Activated CD8-positive, alpha-beta T cell treated with anti-CD3 and anti-CD28 coated beads for 36 hours (primary cell): Measurements from ENCODE around the gene EFCAB12. TPM values are rescaled to one million over a fixed set of nuclear protein-coding genes. Genes with fewer than 3 reads are reported as not detected.

ENCODE experiments used
- ATAC-seq: fragments of 200-7000 bp; cut with Tn5 transposase; one replicate; pipeline ENCODE4 v1.10.0; 2021; ENCODE audit warnings: mild to moderate bottlenecking, moderate library complexity
- CTCF ChIA-PET: fragments of 350-600 bp; sonication (Branson Sonifier 250); formaldehyde crosslinking; loops from one replicate; lab custom pipeline; 2021; ENCODE audit warnings: antibody characterized with exemption; lab: Charles Lee
- POLR2A ChIA-PET: fragments of 350-600 bp; sonication (Branson Sonifier 250); formaldehyde crosslinking; loops from one replicate; lab custom pipeline; 2021; ENCODE audit warnings: antibody characterized with exemption; lab: Charles Lee
- DNase-seq: peaks from one replicate; pipeline ENCODE4 v3.0.0-alpha.2; 2020
- H3K27ac Mint-ChIP-seq: one replicate; pipeline ENCODE4 v1.8.0; 2021; ENCODE audit warnings: mild to moderate bottlenecking, mixed read lengths
- H3K27me3 Mint-ChIP-seq: one replicate; pipeline ENCODE4 v1.8.0; 2021; ENCODE audit warnings: mixed read lengths
- H3K36me3 Mint-ChIP-seq: one replicate; pipeline ENCODE4 v1.8.0; 2021; ENCODE audit warnings: low read depth, mixed read lengths
- H3K4me1 Mint-ChIP-seq: one replicate; pipeline ENCODE4 v1.8.0; 2021; ENCODE audit warnings: low read depth, mixed read lengths
- H3K4me3 Mint-ChIP-seq: one replicate; pipeline ENCODE4 v1.8.0; 2021; ENCODE audit warnings: mild to moderate bottlenecking, moderate library complexity, mixed read lengths
- H3K9me3 Mint-ChIP-seq: one replicate; pipeline ENCODE4 v1.8.0; 2021; ENCODE audit warnings: mixed read lengths
- intact Hi-C: fragments of 100-400 bp; cut with micrococcal nuclease; formaldehyde crosslinking; loops from one replicate; pipeline ENCODE4 v1.10.0; 2022
- total RNA-seq, 2 experiments: library from RNA; stranded (reverse); gene quantifications; one replicate each; pipeline ENCODE4 v1.2.3, GENCODE V29; 2021
- TF ChIP-seq, protein P1 (sequence below): fragments of 200-600 bp; IDR thresholded peaks from one replicate; pipeline ENCODE4 v1.8.0; 2022; ENCODE audit warnings: antibody characterized with exemption, mild to moderate bottlenecking

EFCAB12 gene
- total RNA-seq, 2 experiments from 2014 or later: 0.56 to 0.65 TPM

- Mint-ChIP-seq H3K36me3 (no peaks in the 10 kb centered on the region), H3K9me3 (no peaks in the 10 kb centered on the region), H3K27me3 (no peaks in the 10 kb centered on the region), H3K4me1 (peaks cover 2% of the 10 kb centered on the region), H3K4me3 (no peak overlapping the region), H3K27ac (no peak overlapping the region)
- ATAC-seq (no peak), DNase-seq (no peak)
- TF ChIP-seq, protein P1, sequence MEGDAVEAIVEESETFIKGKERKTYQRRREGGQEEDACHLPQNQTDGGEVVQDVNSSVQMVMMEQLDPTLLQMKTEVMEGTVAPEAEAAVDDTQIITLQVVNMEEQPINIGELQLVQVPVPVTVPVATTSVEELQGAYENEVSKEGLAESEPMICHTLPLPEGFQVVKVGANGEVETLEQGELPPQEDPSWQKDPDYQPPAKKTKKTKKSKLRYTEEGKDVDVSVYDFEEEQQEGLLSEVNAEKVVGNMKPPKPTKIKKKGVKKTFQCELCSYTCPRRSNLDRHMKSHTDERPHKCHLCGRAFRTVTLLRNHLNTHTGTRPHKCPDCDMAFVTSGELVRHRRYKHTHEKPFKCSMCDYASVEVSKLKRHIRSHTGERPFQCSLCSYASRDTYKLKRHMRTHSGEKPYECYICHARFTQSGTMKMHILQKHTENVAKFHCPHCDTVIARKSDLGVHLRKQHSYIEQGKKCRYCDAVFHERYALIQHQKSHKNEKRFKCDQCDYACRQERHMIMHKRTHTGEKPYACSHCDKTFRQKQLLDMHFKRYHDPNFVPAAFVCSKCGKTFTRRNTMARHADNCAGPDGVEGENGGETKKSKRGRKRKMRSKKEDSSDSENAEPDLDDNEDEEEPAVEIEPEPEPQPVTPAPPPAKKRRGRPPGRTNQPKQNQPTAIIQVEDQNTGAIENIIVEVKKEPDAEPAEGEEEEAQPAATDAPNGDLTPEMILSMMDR: no peak
- intact Hi-C loops: no loop called here
- POLR2A ChIA-PET: no interaction called here
- CTCF ChIA-PET: interaction anchor here (1.2 to 1.3 kb wide), 2 partner anchors 17 to 80 kb away, joined by 4 read pairs; no protein-coding TSS in a partner anchor
Observed at GRCh38 chr3:129463716-129464115, 35.3 kb upstream of the EFCAB12 start.

DNA sequence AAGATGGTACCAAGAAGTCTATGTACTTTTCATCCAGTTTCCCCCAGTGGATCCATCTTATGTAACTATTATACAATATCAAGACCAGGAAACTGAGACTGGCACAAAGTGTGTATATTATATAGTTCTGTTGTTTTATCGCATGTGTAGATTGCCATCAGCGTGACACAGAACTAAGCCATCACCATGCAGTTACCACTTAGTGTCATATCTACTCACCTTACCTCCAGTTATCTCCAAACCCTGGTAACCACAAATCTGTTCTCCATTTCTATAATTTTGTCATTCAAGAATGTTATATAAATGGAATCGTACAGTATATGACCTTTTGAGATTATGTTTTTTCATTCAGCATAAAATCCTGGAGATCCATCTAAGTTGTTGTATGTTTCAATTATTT, 34.7 kb upstream of the EFCAB12 start:
- ChIA-PET CTCF (no interaction called here), POLR2A (no interaction called here)
- DNase-seq: no peak
- no peaks in the 10 kb centered on the region for H3K9me3 Mint-ChIP-seq
- H3K4me3 Mint-ChIP-seq: no peak overlapping the region
- no peaks in the 10 kb centered on the region for H3K27me3 Mint-ChIP-seq
- TF ChIP-seq, protein P1: no peak
- intact Hi-C loops: no loop called here
- H3K36me3 Mint-ChIP-seq: no peaks in the 10 kb centered on the region
- no peak overlapping the region for H3K27ac Mint-ChIP-seq
- peaks cover 2% of the 10 kb centered on the region for H3K4me1 Mint-ChIP-seq
- no peak for ATAC-seq

DNA sequence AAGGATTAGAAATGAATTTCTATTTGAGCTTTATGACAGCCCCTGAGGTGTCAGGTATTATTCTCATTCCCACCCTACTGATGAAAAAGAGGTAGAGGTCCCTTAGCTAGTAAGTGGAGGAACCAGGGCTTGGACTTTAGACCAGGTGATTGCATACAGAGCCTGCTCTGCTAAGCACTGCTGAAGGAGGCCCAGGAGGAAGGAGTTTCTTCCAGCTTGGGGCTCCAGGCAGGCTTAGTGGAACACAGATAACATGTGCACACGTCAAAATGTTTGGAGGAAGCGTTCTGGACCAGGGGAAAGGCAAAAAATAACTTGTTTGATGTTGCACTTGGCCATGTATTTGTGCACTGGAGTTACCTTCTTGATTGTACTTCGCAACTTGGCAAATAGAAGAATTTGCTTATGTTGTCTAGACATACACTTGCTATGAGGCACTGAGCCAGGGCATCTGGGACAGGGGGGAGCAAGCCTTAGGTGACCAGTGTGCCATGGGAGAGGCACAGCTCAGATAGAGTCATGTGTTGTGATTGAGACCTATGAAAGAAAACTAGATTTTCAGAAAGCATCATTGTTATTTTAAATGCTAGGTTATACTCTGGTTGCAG, 34.0 kb upstream of the EFCAB12 start:
- Mint-ChIP-seq H3K27ac (no peak overlapping the region), H3K4me3 (no peak overlapping the region), H3K4me1 (peaks cover 2% of the 10 kb centered on the region), H3K9me3 (no peaks in the 10 kb centered on the region), H3K36me3 (no peaks in the 10 kb centered on the region), H3K27me3 (no peaks in the 10 kb centered on the region)
- CTCF ChIA-PET: interaction anchor here (0.7 kb wide), 1 partner anchor 23 kb away, joined by 3 read pairs; no protein-coding TSS in a partner anchor
- POLR2A ChIA-PET: no interaction called here
- ATAC-seq: no peak
- intact Hi-C loops: no loop called here
- no peak for DNase-seq
- TF ChIP-seq, protein P1: no peak

DNA sequence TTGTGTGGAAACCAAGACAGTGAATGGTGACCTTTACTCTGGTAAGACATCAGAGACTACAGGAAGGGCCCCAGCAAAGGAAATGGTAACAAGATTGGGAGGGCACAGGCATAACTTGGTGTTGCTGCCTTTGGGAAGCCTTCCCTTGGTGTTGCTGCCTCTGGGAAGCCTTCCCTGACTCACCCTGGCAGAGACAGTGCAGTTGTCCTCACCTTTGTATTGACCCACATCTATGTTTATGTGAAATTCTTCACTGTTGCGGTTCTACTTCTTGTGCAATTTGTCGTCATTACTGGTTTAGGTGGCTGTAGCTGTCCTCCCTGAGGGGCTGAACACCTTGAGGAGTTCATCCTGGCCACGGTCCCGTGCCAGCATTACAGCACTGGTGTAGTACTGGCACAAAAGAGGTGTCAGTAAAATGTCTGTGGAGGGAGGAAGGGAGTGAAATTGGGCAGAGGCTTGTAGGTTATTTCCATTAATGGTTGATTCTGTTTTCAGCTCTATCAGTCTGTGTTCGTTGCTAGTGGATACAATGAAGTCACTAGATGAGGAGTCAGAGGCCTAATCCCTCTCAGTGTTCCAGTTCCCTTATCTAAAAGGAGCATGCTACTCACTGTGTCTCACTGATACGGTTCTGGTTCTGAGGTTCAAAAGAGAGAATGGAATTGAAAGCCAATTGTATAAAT, 33.2 kb upstream of the EFCAB12 start:
- no peak for DNase-seq
- intact Hi-C loops: no loop called here

DNA sequence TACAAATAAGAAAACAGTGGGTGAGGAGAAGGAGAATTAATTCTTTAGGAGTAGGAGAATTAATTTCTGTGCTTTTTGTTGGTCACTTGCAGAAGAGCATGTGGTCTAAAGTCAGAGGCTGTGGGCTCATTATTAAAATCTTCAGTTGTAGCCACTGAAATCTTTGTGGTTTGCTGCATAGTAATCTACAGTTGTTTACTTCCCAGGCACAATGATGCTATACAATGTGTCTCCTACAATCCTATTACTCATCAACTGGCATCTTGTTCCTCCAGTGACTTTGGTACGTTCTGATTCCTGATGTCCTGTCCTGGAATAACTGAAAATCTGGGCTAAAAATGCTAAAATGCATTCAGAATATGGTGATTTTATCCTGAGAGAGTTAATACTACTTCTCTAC, 32.6 kb upstream of the EFCAB12 start:
- Mint-ChIP-seq H3K27me3 (no peaks in the 10 kb centered on the region), H3K27ac (no peak overlapping the region), H3K9me3 (no peaks in the 10 kb centered on the region), H3K4me1 (peaks cover 2% of the 10 kb centered on the region), H3K4me3 (no peak overlapping the region), H3K36me3 (no peaks in the 10 kb centered on the region)
- DNase-seq (no peak), ATAC-seq (peak; percentile 20)
- CTCF ChIA-PET: no interaction called here
- POLR2A ChIA-PET: no interaction called here
- TF ChIP-seq, protein P1: no peak
- intact Hi-C loops: no loop called here

More for the DNA sequence above, 33.2 kb upstream of the EFCAB12 start:
- H3K9me3 Mint-ChIP-seq: no peaks in the 10 kb centered on the region
- H3K27me3 Mint-ChIP-seq: no peaks in the 10 kb centered on the region
- peak; percentile 39 for ATAC-seq
- H3K27ac Mint-ChIP-seq: no peak overlapping the region
- H3K4me1 Mint-ChIP-seq: peaks cover 2% of the 10 kb centered on the region
- ChIA-PET CTCF (no interaction called here), POLR2A (no interaction called here)
- H3K4me3 Mint-ChIP-seq: no peak overlapping the region
- H3K36me3 Mint-ChIP-seq: no peaks in the 10 kb centered on the region
- TF ChIP-seq, protein P1: no peak
